Stimulated activated CD8-positive, alpha-beta memory T cell treated with anti-CD3 and anti-CD28 coated beads, Interleukin-2, amount 100 ng/mL, for 1 hour (primary cell): Measurements from ENCODE around the gene UBXN10.

Experiments used
- DNase-seq, 2 donors: peaks; one replicate each; pipeline ENCODE4 v3.0.0-alpha.2; 2020; ENCODE audit warnings: low read depth in 2 of 2

The UBXN10 gene

GRCh38 chr1:20183035-20183434 is 2.9 kb upstream of the UBXN10 start:
- DNase-seq: no peak

GRCh38 chr1:20183616-20184271 is 2.2 kb upstream of the UBXN10 start:
- DNase-seq: no peak

DNA sequence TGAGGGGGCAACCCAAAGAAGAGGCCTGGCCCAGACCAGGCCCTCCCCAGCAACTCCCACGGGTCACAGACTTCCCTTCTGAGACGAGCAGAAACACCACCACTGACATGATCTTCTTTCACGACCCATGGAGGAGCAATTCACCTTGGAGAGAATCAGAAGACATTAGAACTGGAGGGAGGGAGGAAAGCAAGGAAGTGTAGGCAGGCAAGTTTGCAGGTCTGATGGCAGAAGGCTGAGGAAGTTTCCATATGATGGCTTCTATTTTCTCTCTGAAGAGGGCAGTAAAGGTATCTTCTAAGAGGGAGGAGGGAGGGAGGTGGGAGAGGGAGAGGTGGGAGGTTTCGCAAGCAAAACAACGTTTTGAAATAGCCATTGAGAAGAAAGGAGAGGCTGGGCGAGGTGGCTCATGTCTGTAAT is 1.4 kb upstream of the UBXN10 start:
- no peak for DNase-seq

DNA sequence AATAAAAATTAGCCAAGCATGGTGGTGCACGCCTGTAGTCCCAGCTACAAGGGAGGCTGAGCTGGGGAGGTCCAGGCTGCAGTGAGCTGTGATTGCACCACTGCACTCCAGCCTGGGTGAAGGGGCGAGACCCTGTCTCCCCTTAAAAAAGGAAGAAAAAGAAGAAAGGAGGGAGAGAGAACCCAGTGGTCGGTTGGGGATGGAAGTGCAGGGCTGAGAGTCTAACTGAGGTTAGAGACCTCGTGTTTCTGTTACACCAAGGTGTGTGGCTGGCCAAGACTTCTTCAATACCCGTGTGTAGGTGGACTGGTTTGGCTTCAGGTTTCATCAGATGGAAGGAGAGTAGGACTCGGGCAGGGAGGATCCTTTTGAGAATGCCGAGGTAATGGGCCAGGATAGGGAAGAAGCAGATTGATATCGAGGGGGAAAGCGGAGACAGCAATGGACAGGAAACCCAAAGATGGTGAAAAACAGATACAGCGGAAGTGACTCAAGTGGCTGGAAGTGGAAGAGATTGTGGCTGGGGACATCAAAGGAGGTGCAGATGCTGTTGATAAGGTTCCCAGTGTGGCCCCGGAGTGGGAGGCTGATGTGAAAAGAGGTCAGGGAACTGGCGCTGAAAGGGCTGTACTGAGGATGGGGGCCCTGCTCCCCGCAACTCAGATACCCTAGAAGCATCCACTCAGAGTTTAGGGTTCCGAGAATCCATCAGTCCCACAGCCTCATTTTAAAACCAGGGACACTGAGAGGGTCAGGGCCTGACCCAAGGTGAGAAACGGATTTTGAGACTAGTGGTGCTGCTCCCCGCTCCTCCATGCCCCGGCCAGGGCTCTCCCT is 681 bp upstream of the UBXN10 start:
- peak in 1 of 2 donors; percentile 15 for DNase-seq

- DNase-seq: no peak
Measured at GRCh38 chr1:20187103-20187812, 1.4 kb downstream of the UBXN10 start.

GRCh38 chr1:20187813-20188454 is 2.0 kb downstream of the UBXN10 start:
- DNase-seq: no peak

GRCh38 chr1:20188455-20188817 is 2.5 kb downstream of the UBXN10 start:
- DNase-seq: no peak

DNA sequence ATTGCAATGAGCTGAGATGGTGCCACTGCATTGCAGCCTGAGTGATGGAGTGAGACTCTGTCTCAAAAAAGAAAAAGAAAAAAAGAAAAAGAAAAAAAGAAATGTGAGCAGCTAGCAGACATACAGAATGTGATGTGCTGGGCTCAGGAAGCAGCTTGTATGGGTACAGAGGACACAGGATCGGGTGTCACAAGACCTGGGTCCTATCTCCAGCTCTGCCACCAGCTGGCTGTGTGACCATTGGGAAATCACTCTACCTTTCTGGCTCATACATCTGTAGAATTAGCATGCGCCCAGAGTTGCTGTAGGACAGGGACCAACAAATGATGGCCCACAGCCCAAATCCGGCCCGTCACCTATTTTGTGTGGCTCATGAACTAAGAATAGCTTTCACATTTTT is 3.8 kb downstream of the UBXN10 start:
- no peak for DNase-seq

DNA sequence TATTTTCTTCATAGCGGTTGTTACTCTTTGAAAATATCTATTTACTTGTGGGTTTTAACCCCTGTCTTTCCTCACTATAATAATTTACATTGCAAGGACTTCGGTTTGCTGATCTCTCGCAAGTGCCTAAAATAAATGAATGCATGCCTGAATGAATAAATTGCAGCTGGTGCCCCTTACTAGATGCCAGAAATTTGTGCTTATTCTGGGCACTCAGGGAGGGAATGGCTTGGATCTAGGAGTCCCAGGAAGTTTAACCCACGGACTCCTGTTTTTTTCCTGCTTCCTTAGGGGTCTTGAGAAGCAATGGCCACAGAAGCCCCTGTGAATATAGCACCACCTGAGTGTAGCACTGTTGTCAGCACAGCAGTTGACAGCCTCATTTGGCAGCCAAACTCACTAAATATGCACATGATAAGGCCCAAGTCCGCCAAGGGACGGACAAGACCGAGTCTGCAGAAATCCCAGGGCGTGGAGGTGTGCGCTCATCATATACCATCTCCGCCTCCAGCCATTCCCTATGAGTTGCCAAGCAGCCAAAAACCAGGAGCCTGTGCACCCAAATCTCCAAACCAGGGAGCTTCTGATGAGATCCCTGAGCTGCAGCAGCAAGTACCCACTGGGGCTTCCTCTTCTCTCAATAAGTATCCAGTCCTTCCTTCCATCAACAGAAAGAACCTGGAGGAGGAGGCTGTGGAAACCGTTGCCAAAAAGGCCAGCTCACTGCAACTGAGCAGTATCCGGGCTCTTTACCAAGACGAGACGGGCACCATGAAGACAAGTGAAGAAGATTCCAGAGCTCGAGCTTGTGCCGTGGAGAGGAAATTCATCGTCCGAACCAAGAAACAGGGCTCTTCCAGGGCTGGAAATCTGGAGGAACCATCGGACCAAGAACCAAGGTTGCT is 4.6 kb downstream of the UBXN10 start:
- DNase-seq: no peak

DNA sequence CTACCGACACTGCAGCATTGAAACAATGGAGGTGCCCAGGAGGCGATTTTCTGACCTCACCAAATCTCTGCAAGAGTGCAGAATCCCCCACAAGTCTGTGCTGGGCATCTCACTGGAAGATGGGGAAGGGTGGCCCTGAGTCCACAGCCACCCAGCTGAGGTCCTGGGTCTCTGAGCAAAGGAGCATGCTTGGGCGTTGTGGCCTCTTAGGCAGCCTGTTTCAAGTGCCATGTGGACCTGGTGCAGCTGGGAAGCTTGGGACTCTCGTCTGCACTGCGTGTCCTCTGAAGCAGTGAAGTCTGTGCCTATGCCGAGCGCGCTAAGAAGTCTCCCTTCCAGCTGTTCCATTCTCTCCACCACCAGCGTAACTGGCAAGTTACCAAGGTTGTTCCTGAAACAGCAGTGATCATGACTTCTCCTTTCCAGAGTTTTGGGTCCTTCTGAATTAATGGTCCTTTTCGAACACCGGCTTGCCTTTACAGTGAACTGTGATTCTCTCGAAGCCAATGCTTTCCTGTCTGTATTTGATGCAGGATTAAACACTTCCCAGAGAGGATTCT is 5.5 kb downstream of the UBXN10 start:
- no peak for DNase-seq

- no peak for DNase-seq
Measured at GRCh38 chr1:20192364-20192763, 6.5 kb downstream of the UBXN10 start.

- DNase-seq: no peak
Measured at GRCh38 chr1:20192871-20193411, 7.0 kb downstream of the UBXN10 start.

GRCh38 chr1:20194224-20194623 is 8.3 kb downstream of the UBXN10 start:
- no peak for DNase-seq

GRCh38 chr1:20194757-20195461 is 9.0 kb downstream of the UBXN10 start:
- peak; percentile 44 to 51 for DNase-seq

- DNase-seq: no peak
Measured at GRCh38 chr1:20195462-20195780, 9.5 kb downstream of the UBXN10 start.

DNA sequence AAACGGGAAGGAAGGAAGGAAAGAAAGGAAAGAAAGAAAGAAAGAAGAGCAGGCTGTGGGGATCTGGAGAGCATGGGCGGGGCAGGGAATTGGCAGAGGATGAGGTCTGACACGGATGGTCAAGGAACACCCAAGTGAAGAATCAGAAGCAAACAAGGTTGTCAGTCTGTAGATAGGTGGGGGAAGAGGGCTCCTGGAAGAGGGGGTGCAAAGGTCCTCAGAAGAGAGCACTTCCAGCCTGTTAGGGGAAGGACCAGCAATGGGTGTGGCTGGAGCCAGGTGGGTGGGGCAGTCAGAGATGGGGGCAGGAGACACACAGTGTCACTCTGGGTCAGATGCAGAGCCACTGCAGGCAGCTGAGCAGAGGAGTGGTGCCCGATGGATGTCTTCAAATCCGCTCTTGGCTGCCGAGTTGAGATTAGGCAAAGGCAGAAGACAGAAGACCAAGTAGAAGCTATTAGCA is 11.5 kb downstream of the UBXN10 start:
- no peak for DNase-seq

DNA sequence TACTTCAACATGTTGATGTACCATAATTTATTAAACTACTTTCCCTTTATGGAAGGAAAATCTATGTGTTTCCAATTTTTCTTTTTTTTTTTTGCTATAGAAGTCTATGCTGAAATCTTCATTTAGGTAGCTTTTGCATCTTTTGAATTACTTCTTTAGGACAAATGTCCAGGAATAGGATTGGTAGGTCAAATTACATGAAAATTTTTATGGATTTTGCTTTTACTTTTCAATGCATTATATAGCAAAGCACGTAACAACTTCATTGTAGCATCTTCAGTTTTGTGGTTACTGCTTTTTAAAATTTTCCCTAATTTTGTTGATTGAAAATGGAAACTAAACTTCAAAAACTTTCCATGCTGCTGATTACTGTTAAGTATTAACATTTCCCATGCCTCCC is 12.4 kb downstream of the UBXN10 start:
- DNase-seq: no peak

- no peak for DNase-seq
Measured at GRCh38 chr1:20198918-20199317, 13.0 kb downstream of the UBXN10 start.

DNA sequence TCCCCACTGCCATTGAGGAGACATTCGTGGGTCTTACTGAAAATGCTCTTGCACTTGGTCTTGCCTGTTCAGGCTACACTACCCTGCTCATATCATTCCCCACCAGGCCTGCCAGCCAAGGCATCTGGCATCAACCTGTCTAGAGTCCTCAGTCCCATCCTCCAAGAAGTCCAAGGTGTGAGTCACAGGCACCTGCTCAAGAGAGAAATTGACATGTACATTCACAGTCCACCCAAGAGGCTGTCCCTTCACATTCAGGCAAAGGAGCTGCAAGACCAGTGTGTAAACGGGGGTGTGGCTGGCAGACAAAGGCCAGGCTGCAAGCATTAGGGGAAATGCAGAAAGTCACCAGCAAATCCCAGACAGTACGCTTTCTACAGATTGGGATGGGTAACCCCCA is 13.5 kb downstream of the UBXN10 start:
- DNase-seq: no peak

DNA sequence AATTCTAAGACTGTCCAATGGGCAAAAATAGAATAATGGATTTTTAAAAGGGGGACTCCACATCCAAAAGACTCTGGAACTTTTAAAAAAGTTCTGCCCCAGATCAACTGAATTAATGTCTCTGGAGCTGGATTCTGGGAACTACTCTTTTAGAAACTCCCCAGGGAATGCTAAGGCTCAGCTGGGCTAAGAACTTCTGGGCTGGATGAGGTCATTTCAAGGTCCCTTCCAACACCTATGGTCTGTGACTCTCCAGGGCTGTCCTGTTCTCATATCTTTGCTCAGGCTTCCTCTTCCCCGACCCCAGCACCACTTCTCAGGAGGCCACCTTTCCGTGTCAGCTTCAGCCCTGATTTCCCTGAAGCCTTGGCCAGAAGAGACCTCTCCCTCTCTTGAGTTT is 13.9 kb downstream of the UBXN10 start:
- no peak for DNase-seq
